Psoas muscle (tissue), 8 donors: ENCODE results near the gene NFATC2. TPM values are rescaled to one million over a fixed set of nuclear protein-coding genes. Genes with fewer than 3 reads are reported as not detected.

Experiments used
- ATAC-seq, 4 donors: fragments of 200-7000 bp; cut with Tn5 transposase; one replicate each; pipeline ENCODE4 v1.9.1; 2020; ENCODE audit warnings: moderate library complexity in 3 of 4, mild to moderate bottlenecking in 2 of 4
- DNase-seq, 2 donors: peaks; one replicate each; pipeline ENCODE4 v3.0.0-alpha.2; 2020
- H3K27ac ChIP-seq: fragments of 200-600 bp; one replicate; pipeline ENCODE4 v1.8.0; 2022
- H3K27me3 ChIP-seq, 3 donors: fragments of 200-600 bp in 1 of 3; one replicate each; pipeline versions ENCODE4 v1.6.1 to v1.8.0; 2013 to 2022; ENCODE audit warnings: low read length in 2 of 3, mild to moderate bottlenecking in 2 of 3, moderate library complexity in 1 of 3; ENCODE audit not compliant: insufficient read depth in 3 of 3
- H3K36me3 ChIP-seq, 2 donors: fragments of 200-600 bp in 1 of 2; one replicate each; pipeline versions ENCODE4 v1.6.1 to v1.8.0; 2013 to 2022; ENCODE audit warnings: low read depth in 1 of 2, mild to moderate bottlenecking in 1 of 2, moderate library complexity in 1 of 2; ENCODE audit not compliant: insufficient read depth in 1 of 2
- H3K4me1 ChIP-seq: fragments of 200-600 bp; one replicate; pipeline ENCODE4 v1.8.0; 2022
- H3K4me3 ChIP-seq: fragments of 200-600 bp; one replicate; pipeline ENCODE4 v1.8.0; 2022; ENCODE audit warnings: mild to moderate bottlenecking
- H3K9me3 ChIP-seq: fragments of 200-600 bp; one replicate; pipeline ENCODE4 v1.8.0; 2022
- WGBS, 3 donors: extraction: QIAGEN DNeasy Blood & Tissue Kit; methylation state at CpG; one replicate each; pipeline versions ENCODE4 v1.1.6 to v1.1.7; 2013; 5-methylcytosine and 5-hydroxymethylcytosine counted together
- intact Hi-C, 2 donors: fragments of 100-400 bp; cut with DNase I; formaldehyde crosslinking; loops; one replicate each; pipeline versions ENCODE4 v1.11.0 to v1.14.2; 2022
- polyA plus RNA-seq, 3 donors: library from polyadenylated mRNA; stranded (reverse); fragments of 200-250 nt; gene quantifications; one replicate each; pipeline ENCODE4 v1.2.3, GENCODE V29; 2013
- total RNA-seq, 4 donors: library from RNA; stranded (reverse); fragmentation: NEBNext Ultra II Directional in 2 of 4; extraction: Animal tissue kit (Norgen Biotek cat#: 25700) in 2 of 4; gene quantifications; one replicate each; pipeline versions ENCODE4 v1.2.1 to v1.2.4, GENCODE V29; 2021 to 2023
- TF ChIP-seq, protein P1 (sequence below): fragments of 200-600 bp; IDR thresholded peaks from one replicate; pipeline ENCODE4 v1.8.0; 2022; ENCODE audit warnings: antibody characterized with exemption
- donor health status: healthy with polysubstance abuse.
- donor health status: DM: no; HTN: no; CAD: no; lungs with moderate emphysema.
- donor health status: Bipolar disorder and iron deficiency.
- donor health status: healthy.
- donor health status: DM: yes; HTN: yes; CAD: no.
- donor health status: DM: no; HTN: no; CAD: no.
- donor health status: DM: no; HTN: no; CAD: no.
- donor health status: DM: yes; HTN: yes; CAD: no.

The NFATC2 gene
- total and polyA plus RNA-seq, 7 donors = 0.18 to 3.1 (median 0.64) TPM

DNA sequence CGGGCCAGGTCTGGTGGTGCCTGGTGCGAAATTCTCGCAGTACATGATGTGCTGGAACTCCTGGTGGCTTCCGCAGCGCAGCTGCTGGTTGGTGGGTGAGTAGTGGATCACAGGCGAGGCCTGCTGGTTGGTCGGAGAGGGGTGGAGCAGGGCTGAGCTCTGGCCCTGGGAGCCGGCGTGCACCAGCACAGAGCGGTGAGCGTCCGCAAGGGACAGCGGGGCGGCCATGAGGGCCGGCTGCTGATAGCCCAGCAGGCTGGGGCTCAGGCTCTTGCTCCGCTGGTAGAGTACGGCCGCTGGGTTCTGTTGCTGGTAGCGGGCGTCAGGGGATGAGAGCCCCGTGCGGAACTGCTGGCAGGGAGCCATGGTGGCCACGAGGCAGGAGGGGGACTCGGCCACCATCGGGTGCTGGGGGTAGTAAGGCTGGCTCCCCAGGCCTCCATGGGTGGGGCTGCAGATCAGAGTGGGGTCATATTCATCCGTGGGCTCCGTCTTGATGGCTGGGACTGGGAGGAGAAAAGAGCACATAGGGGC lies 110.2 kb downstream of the NFATC2 start:
- TF ChIP-seq, protein P1, sequence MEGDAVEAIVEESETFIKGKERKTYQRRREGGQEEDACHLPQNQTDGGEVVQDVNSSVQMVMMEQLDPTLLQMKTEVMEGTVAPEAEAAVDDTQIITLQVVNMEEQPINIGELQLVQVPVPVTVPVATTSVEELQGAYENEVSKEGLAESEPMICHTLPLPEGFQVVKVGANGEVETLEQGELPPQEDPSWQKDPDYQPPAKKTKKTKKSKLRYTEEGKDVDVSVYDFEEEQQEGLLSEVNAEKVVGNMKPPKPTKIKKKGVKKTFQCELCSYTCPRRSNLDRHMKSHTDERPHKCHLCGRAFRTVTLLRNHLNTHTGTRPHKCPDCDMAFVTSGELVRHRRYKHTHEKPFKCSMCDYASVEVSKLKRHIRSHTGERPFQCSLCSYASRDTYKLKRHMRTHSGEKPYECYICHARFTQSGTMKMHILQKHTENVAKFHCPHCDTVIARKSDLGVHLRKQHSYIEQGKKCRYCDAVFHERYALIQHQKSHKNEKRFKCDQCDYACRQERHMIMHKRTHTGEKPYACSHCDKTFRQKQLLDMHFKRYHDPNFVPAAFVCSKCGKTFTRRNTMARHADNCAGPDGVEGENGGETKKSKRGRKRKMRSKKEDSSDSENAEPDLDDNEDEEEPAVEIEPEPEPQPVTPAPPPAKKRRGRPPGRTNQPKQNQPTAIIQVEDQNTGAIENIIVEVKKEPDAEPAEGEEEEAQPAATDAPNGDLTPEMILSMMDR = no peak
- H3K27ac ChIP-seq = no peak overlapping the region
- DNase-seq = no peak
- no peaks in the 10 kb centered on the region for H3K9me3 ChIP-seq
- no peaks in the 10 kb centered on the region for H3K27me3 ChIP-seq
- no peak overlapping the region for H3K4me3 ChIP-seq
- 92 to 93% (median 93%) methylated on average over 27 of the region's 27 CpGs for WGBS, 3 donors
- H3K4me1 ChIP-seq = peaks cover 6% of the 10 kb centered on the region
- no peak for ATAC-seq
- H3K36me3 ChIP-seq = peaks cover 0 to 31% of the 10 kb centered on the region in 2 donors
- intact Hi-C loops = no loop called here

DNA sequence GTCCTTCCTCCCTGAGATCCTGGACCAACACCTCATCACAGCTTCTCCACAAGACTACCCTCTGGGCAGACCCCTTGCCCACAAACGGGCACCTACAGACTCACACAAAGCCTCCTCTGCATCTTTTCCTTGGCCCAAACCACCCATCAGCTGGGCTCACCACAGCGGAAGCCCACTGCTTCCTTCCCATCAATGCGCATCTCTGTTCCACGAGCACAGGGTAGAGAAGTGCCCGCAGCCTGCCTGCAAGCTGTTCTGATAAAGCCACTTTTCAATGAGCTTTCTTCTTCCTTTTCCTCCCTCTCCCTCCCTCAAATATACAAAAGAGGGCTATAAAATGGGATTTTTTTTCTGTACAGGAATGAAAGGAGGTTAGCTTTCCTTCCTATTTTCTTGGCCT lies 111.2 kb downstream of the NFATC2 start:
- ATAC-seq = no peak

DNA sequence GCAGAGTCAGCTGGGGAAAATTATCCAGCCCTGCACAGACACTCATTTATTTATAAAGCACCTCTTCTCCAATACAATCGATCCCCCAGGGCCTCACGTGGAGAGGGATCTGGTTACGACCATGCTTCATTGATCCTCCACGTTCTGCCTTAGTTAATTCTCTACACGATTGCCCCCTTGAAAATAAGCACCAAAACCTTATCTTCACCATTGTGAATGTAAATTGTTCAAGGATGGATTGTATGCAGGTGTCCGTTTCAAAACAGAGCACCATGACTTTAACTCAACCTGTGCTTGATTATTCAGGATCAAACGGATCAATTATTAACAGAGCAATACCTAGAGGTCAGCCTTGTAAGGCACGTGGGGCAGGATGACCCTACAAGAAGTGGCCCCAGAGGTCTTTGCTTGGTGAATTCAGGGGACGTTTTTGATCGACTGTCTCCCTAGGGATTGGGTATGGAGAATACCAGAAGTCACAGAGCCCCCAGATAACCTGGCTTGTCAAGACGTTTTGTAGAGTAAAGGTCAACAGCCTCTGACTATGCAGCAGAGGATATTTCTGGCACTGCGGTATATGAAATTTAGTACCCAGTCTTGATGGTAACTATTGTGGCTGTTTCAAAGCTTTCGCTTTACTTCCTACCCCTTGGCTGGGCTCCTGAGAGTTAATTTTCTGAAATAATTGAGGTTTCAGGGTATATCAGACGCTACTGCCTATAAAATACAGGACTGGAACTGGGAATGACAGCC lies 112.1 kb downstream of the NFATC2 start:
- TF ChIP-seq, protein P1 = no peak
- H3K27ac ChIP-seq = no peak overlapping the region
- no peak for DNase-seq
- peak in 3 of 4 donors; percentile 30 to 72 (median 66) for ATAC-seq
- no peaks in the 10 kb centered on the region for H3K9me3 ChIP-seq
- H3K4me1 ChIP-seq = peaks cover 6% of the 10 kb centered on the region
- H3K36me3 ChIP-seq = peaks cover 0 to 28% of the 10 kb centered on the region in 2 donors
- 68 to 74% (median 72%) methylated on average over 14 of the region's 14 CpGs for WGBS, 3 donors
- H3K27me3 ChIP-seq = no peaks in the 10 kb centered on the region
- no peak overlapping the region for H3K4me3 ChIP-seq
- intact Hi-C loops = no loop called here

More for the DNA sequence above, 111.2 kb downstream of the NFATC2 start:
- intact Hi-C loops = no loop called here
- Histone ChIP-seq H3K4me3 (no peak overlapping the region), H3K9me3 (no peaks in the 10 kb centered on the region), H3K27me3 (no peaks in the 10 kb centered on the region), H3K4me1 (peaks cover 6% of the 10 kb centered on the region), H3K27ac (no peak overlapping the region), H3K36me3 (peaks cover 0 to 31% of the 10 kb centered on the region in 2 donors)
- DNase-seq = no peak
- WGBS, 3 donors = 67 to 75% (median 72%) methylated on average over 5 of the region's 5 CpGs
- TF ChIP-seq, protein P1 = no peak

DNA sequence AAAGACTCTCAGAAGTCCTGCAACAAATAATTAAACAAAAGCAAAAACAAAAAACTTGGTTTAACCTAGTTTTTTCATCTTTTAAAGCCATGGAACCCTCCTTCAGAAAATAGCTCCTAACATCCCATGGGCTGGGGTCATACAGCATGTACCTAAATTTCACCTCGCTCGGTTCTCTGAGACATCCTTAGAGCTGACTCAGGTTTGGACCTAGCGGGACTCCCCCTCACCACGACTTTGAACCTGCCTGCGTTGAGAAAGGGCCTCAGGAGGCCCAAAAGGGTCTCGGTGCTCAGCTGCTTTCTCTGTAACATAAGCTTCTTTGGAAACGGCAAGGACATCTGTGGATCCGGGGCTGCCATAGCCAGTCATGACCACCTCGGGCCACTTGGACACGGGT lies 112.8 kb downstream of the NFATC2 start:
- Histone ChIP-seq H3K36me3 (peaks cover 0 to 21% of the 10 kb centered on the region in 2 donors), H3K9me3 (no peaks in the 10 kb centered on the region), H3K4me3 (no peak overlapping the region), H3K27me3 (no peaks in the 10 kb centered on the region), H3K27ac (no peak overlapping the region), H3K4me1 (peaks cover 6% of the 10 kb centered on the region)
- DNase-seq (no peak), ATAC-seq (no peak)
- TF ChIP-seq, protein P1 = no peak
- WGBS, 3 donors = 84 to 87% (median 84%) methylated on average over 10 of the region's 10 CpGs
- intact Hi-C loops = no loop called here
